Measurements from ENCODE around the gene ELMO1. TPM values are rescaled to one million over a fixed set of nuclear protein-coding genes. Genes with fewer than 3 reads are reported as not detected.
A peak's percentile ranks its signal among the peaks of the same experiment; 100 is the strongest.

ELMO1 gene
- total and polyA plus RNA-seq, 10 of the 15 experiments (the other 5 are each of a cell fraction or from before 2014, with no cell fraction given), result 22.6 to 85.9 (median 56.6) TPM

- TF ChIP-seq EP300 (IDR thresholded peaks at IDR 0.05; ENCODE audit: borderline replicate concordance in 1 of 2, control insufficient read depth in 1 of 2, low read depth in 2 of 2, low read length in 2 of 2), result no peak
- TF ChIP-seq SMC3 (IDR thresholded peaks at IDR 0.05; ENCODE audit: borderline replicate concordance, low read length), result no peak
- no peak for TF ChIP-seq STAT3 (IDR thresholded peaks at IDR 0.05; ENCODE audit: low read depth, low read length)
- TF ChIP-seq SRF (IDR thresholded peaks at IDR 0.05; ENCODE audit: low read depth in 2 of 2, low read length in 2 of 2), result no peak
- no peak for TF ChIP-seq YY1 (IDR thresholded peaks at IDR 0.05; ENCODE audit: low read depth, low read length)
- no peak for TF ChIP-seq DPF2 (IDR thresholded peaks at IDR 0.05)
- peak; percentile 66 for TF ChIP-seq RUNX3 (IDR thresholded peaks at IDR 0.05; ENCODE audit: low read length)
- no peak for TF ChIP-seq RCOR1 (conservative IDR thresholded peaks at IDR 0.05; ENCODE audit: low read depth, low read length)
- no peak for TF ChIP-seq ZNF24 (IDR thresholded peaks at IDR 0.05)
- TF ChIP-seq TARDBP (IDR thresholded peaks at IDR 0.05; ENCODE audit: borderline replicate concordance), result no peak
- TF ChIP-seq MAX (IDR thresholded peaks at IDR 0.05; ENCODE audit: low read depth, low read length), result no peak
- no peak for TF ChIP-seq ASH2L (IDR thresholded peaks at IDR 0.05; ENCODE audit: borderline replicate concordance, low read depth)
- TF ChIP-seq SIX5 (IDR thresholded peaks at IDR 0.05; ENCODE audit: low read depth, low read length, severe bottlenecking), result no peak
- no peak for TF ChIP-seq RFX5 (IDR thresholded peaks at IDR 0.05; ENCODE audit: low read depth, low read length)
- no peak for TF ChIP-seq BRCA1 (IDR thresholded peaks at IDR 0.05; ENCODE audit: low read depth, low read length)
- no peak for TF ChIP-seq ZBTB11 (CRISPR knock-in tag; IDR thresholded peaks at IDR 0.05)
- TF ChIP-seq GABPA (IDR thresholded peaks at IDR 0.05; ENCODE audit: low read depth), result no peak
- TF ChIP-seq ZNF622 (IDR thresholded peaks at IDR 0.05), result no peak
- no peak for TF ChIP-seq SPI1 (IDR thresholded peaks at IDR 0.05; ENCODE audit: borderline replicate concordance, insufficient read depth, low read depth, low read length)
- peak; percentile 25; the same call in 1 of the 2 replicates for TF ChIP-seq IKZF1 (conservative IDR thresholded peaks at IDR 0.05)
- TF ChIP-seq JUNB (IDR thresholded peaks at IDR 0.05), result no peak
- TF ChIP-seq KDM1A (IDR thresholded peaks at IDR 0.05; ENCODE audit: borderline replicate concordance), result no peak
- TF ChIP-seq POLR2AphosphoS2 (IDR thresholded peaks at IDR 0.05; ENCODE audit: low read depth, low read length), result no peak
- TF ChIP-seq ZNF207 (IDR thresholded peaks at IDR 0.05; ENCODE audit: borderline replicate concordance), result no peak
- no peak for TF ChIP-seq EGR1 (IDR thresholded peaks at IDR 0.05; ENCODE audit: borderline replicate concordance in 1 of 2, low read depth in 2 of 2, low read length in 2 of 2)
- 0 out of 2 replicates have a peak, but pooled peaks have one; percentile 8 for TF ChIP-seq MEF2A (IDR thresholded peaks at IDR 0.05; ENCODE audit: insufficient read depth, low read depth, low read length)
- TF ChIP-seq BACH1 (IDR thresholded peaks at IDR 0.05; ENCODE audit: borderline replicate concordance), result no peak
- no peak for TF ChIP-seq SUZ12 (IDR thresholded peaks at IDR 0.05; ENCODE audit: unreplicated experiment)
- TF ChIP-seq MYB (IDR thresholded peaks at IDR 0.05; ENCODE audit: borderline replicate concordance, low read depth, low read length), result no peak
Observed at GRCh38 chr7:37344886-37345579, 103.6 kb downstream of the ELMO1 start (continued).

Measured in GM12878 (cell line).